Karpas-422 (cell line): Measurements from ENCODE around the gene OSBPL8. TPM values are rescaled to one million over a fixed set of nuclear protein-coding genes. Genes with fewer than 3 reads are reported as not detected.

ENCODE experiments used
- DNase-seq: peaks from one replicate; pipeline ENCODE4 v3.0.0-alpha.2; 2015
- H2AFZ ChIP-seq: fragments of 200-600 bp; sonication (generic); 2 replicates; pipeline ENCODE4 v1.6.1; 2014; ENCODE audit warnings: antibody characterized with exemption, low read length, mixed read lengths
- H3K27ac ChIP-seq: fragments of 200-600 bp; sonication (generic); 2 replicates; pipeline ENCODE4 v1.5.1; 2014; ENCODE audit warnings: mild to moderate bottlenecking, low read length, moderate library complexity
- H3K27me3 ChIP-seq: fragments of 200-600 bp; sonication (generic); 2 replicates; pipeline ENCODE4 v1.6.1; 2014; ENCODE audit warnings: low read length, mixed read lengths
- H3K36me3 ChIP-seq: fragments of 200-600 bp; sonication (generic); 2 replicates; pipeline ENCODE4 v1.6.1; 2014; ENCODE audit warnings: low read length, mixed read lengths; ENCODE audit not compliant: insufficient read depth
- H3K4me1 ChIP-seq: fragments of 200-600 bp; sonication (generic); 2 replicates; pipeline ENCODE4 v1.6.1; 2014; ENCODE audit warnings: mild to moderate bottlenecking, low read length, mixed read lengths
- H3K4me2 ChIP-seq: fragments of 200-600 bp; sonication (generic); 2 replicates; pipeline ENCODE4 v1.6.1; 2014; ENCODE audit warnings: low read length, low read depth, mild to moderate bottlenecking; ENCODE audit not compliant: poor library complexity, severe bottlenecking
- H3K4me3 ChIP-seq: fragments of 200-600 bp; sonication (generic); 2 replicates; pipeline ENCODE4 v1.5.1; 2014; ENCODE audit warnings: mild to moderate bottlenecking, antibody characterized with exemption, low read length, mixed read lengths
- H3K79me2 ChIP-seq: fragments of 200-600 bp; sonication (generic); 2 replicates; pipeline ENCODE4 v1.6.1; 2014; ENCODE audit warnings: mild to moderate bottlenecking, low read length, mixed read lengths
- H3K9ac ChIP-seq: fragments of 200-600 bp; sonication (generic); 2 replicates; pipeline ENCODE4 v1.6.0; 2014; ENCODE audit warnings: low read length
- H3K9me2 ChIP-seq: fragments of 200-600 bp; sonication (generic), shearing (Covaris generic); replicated peaks from 2 replicates; pipeline ENCODE4 v1.6.0; 2014; ENCODE audit warnings: mild to moderate bottlenecking, low read length, moderate library complexity; ENCODE audit not compliant: insufficient read depth
- H3K9me3 ChIP-seq: fragments of 300-700, 200-600 bp; sonication (generic); 2 replicates; pipeline ENCODE4 v1.6.1; 2014; ENCODE audit warnings: low read length, mixed read lengths
- H4K20me1 ChIP-seq: fragments of 200-600 bp; sonication (generic); 2 replicates; pipeline ENCODE4 v1.6.1; 2014; ENCODE audit warnings: mild to moderate bottlenecking, antibody characterized with exemption, low read length, low read depth; ENCODE audit not compliant: insufficient read depth
- total RNA-seq: library from RNA; depleted of rRNA; stranded (reverse); fragments of >200 nt; shearing (Covaris generic); gene quantifications from 2 replicates; pipeline ENCODE4 v1.2.3, GENCODE V29; 2014; ENCODE audit warnings: low replicate concordance

The OSBPL8 gene
- total RNA-seq, 1 experiment from 2014 or later: 116 TPM

GRCh38 chr12:76562130-76562529 lies 2.6 kb upstream of the OSBPL8 start:
- H3K4me2 ChIP-seq: peak overlapping the region; percentile 20
- no peak overlapping the region for H3K27ac ChIP-seq
- peaks cover 45% of the 10 kb centered on the region for H3K4me1 ChIP-seq
- peak overlapping the region; percentile 17; the same call in 1 of the 2 replicates for H3K4me3 ChIP-seq
- no peaks in the 10 kb centered on the region for H3K9me3 ChIP-seq
- H3K9ac ChIP-seq: no peak overlapping the region
- peak overlapping the region; percentile 59; the same call in 1 of the 2 replicates for H2AFZ ChIP-seq
- DNase-seq: no peak
- H3K27me3 ChIP-seq: no peaks in the 10 kb centered on the region
- H4K20me1 ChIP-seq: peaks cover 5% of the 10 kb centered on the region; the same call in 1 of the 2 replicates
- peaks cover 31% of the 10 kb centered on the region for H3K79me2 ChIP-seq
- H3K9me2 ChIP-seq: no peaks in the 10 kb centered on the region
- no peaks in the 10 kb centered on the region for H3K36me3 ChIP-seq

GRCh38 chr12:76560086-76560491 lies 518 bp upstream of the OSBPL8 start:
- H3K27me3 ChIP-seq: no peaks in the 10 kb centered on the region
- peak overlapping the region; percentile 98 for H3K4me3 ChIP-seq
- H3K4me1 ChIP-seq: peaks cover 62% of the 10 kb centered on the region
- no peaks in the 10 kb centered on the region for H3K9me2 ChIP-seq
- peak overlapping the region; percentile 68 for H3K27ac ChIP-seq
- H3K4me2 ChIP-seq: peak overlapping the region; percentile 90
- no peaks in the 10 kb centered on the region for H3K9me3 ChIP-seq
- peak overlapping the region; percentile 59; the same call in 1 of the 2 replicates for H2AFZ ChIP-seq
- peaks cover 52% of the 10 kb centered on the region for H3K79me2 ChIP-seq
- DNase-seq: no peak
- H3K36me3 ChIP-seq: no peaks in the 10 kb centered on the region
- H3K9ac ChIP-seq: peak overlapping the region; percentile 87
- peaks cover 5% of the 10 kb centered on the region; the same call in 1 of the 2 replicates for H4K20me1 ChIP-seq

GRCh38 chr12:76558684-76559399 lies 729 bp downstream of the OSBPL8 start:
- Histone ChIP-seq H3K4me2 (peak overlapping the region; percentile 90), H3K9ac (peak overlapping the region; percentile 87), H3K36me3 (no peaks in the 10 kb centered on the region), H3K4me3 (peak overlapping the region; percentile 98), H3K27me3 (no peaks in the 10 kb centered on the region), H4K20me1 (peaks cover 5% of the 10 kb centered on the region; the same call in 1 of the 2 replicates), H3K9me2 (no peaks in the 10 kb centered on the region), H3K9me3 (no peaks in the 10 kb centered on the region), H3K79me2 (peaks cover 64% of the 10 kb centered on the region), H3K27ac (peak overlapping the region; percentile 94), H3K4me1 (peaks cover 74% of the 10 kb centered on the region), H2AFZ (peak overlapping the region; percentile 49; the same call in 1 of the 2 replicates)
- DNase-seq: peak; percentile 78

- DNase-seq: peak; percentile 56
- Histone ChIP-seq H3K36me3 (no peaks in the 10 kb centered on the region), H2AFZ (no peak overlapping the region), H3K9me2 (no peaks in the 10 kb centered on the region), H3K4me1 (peaks cover 81% of the 10 kb centered on the region), H4K20me1 (peaks cover 5% of the 10 kb centered on the region; the same call in 1 of the 2 replicates), H3K27me3 (no peaks in the 10 kb centered on the region), H3K9me3 (no peaks in the 10 kb centered on the region), H3K9ac (peak overlapping the region; percentile 22; the same call in 1 of the 2 replicates), H3K79me2 (peaks cover 89% of the 10 kb centered on the region), H3K27ac (peak overlapping the region; percentile 94), H3K4me3 (peak overlapping the region; percentile 11; the same call in 1 of the 2 replicates), H3K4me2 (peak overlapping the region; percentile 90)
Observed at GRCh38 chr12:76556368-76556767, 3.2 kb downstream of the OSBPL8 start.

- Histone ChIP-seq H3K9me2 (no peaks in the 10 kb centered on the region), H3K27ac (peak overlapping the region; percentile 94), H3K4me3 (peak overlapping the region; percentile 11; the same call in 1 of the 2 replicates), H2AFZ (no peak overlapping the region), H3K4me1 (peaks cover 82% of the 10 kb centered on the region), H4K20me1 (peaks cover 5% of the 10 kb centered on the region; the same call in 1 of the 2 replicates), H3K9me3 (no peaks in the 10 kb centered on the region), H3K36me3 (no peaks in the 10 kb centered on the region), H3K27me3 (no peaks in the 10 kb centered on the region), H3K79me2 (peaks cover 94% of the 10 kb centered on the region), H3K4me2 (peak overlapping the region; percentile 90), H3K9ac (peak overlapping the region; percentile 22; the same call in 1 of the 2 replicates)
- no peak for DNase-seq
Observed at GRCh38 chr12:76555797-76556196, 3.8 kb downstream of the OSBPL8 start.

- peaks cover 97% of the 10 kb centered on the region for H3K79me2 ChIP-seq
- H3K4me2 ChIP-seq: peak overlapping the region; percentile 90
- H3K4me1 ChIP-seq: peaks cover 82% of the 10 kb centered on the region
- peak overlapping the region; percentile 14; the same call in 1 of the 2 replicates for H3K4me3 ChIP-seq
- peak overlapping the region; percentile 22 for H3K9ac ChIP-seq
- H3K36me3 ChIP-seq: no peaks in the 10 kb centered on the region
- peaks cover 5% of the 10 kb centered on the region; the same call in 1 of the 2 replicates for H4K20me1 ChIP-seq
- peak; percentile 61 for DNase-seq
- no peaks in the 10 kb centered on the region for H3K9me3 ChIP-seq
- H3K27ac ChIP-seq: peak overlapping the region; percentile 94
- no peaks in the 10 kb centered on the region for H3K9me2 ChIP-seq
- H3K27me3 ChIP-seq: no peaks in the 10 kb centered on the region
- H2AFZ ChIP-seq: no peak overlapping the region
Observed at GRCh38 chr12:76555231-76555767, 4.3 kb downstream of the OSBPL8 start.

- Histone ChIP-seq H3K4me1 (peaks cover 86% of the 10 kb centered on the region), H3K79me2 (peaks cover 99% of the 10 kb centered on the region), H3K36me3 (no peaks in the 10 kb centered on the region), H3K4me3 (peak overlapping the region; percentile 14; the same call in 1 of the 2 replicates), H3K9ac (peak overlapping the region; percentile 35), H4K20me1 (peaks cover 5% of the 10 kb centered on the region; the same call in 1 of the 2 replicates), H2AFZ (no peak overlapping the region), H3K9me3 (no peaks in the 10 kb centered on the region), H3K9me2 (no peaks in the 10 kb centered on the region), H3K27me3 (no peaks in the 10 kb centered on the region), H3K27ac (peak overlapping the region; percentile 94), H3K4me2 (peak overlapping the region; percentile 90)
- DNase-seq: peak; percentile 91
Observed at GRCh38 chr12:76554405-76555230, 5.0 kb downstream of the OSBPL8 start.
